Measurements from ENCODE around the gene TMEM220. TPM values are rescaled to one million over a fixed set of nuclear protein-coding genes. Genes with fewer than 3 reads are reported as not detected.

The TMEM220 gene
- total RNA-seq, 4 donors from 2014 or later = 1.4 to 9.5 (median 6.3) TPM

GRCh38 chr17:10727192-10727591, 2.6 kb downstream of the TMEM220 start:
- WGBS, 2 donors = 82 to 86% methylated on average over 4 to 5 of the region's 5 CpGs
- Histone ChIP-seq H3K36me3 (peaks cover 0 to 45% (median 0%) of the 10 kb centered on the region in 3 donors), H3K27me3 (no peaks in the 10 kb centered on the region), H3K4me3 (no peak overlapping the region), H3K4me1 (peaks cover 0 to 28% (median 5%) of the 10 kb centered on the region in 3 donors), H3K27ac (no peak overlapping the region), H3K9me3 (no peaks in the 10 kb centered on the region)
- intact Hi-C loops (cut with DNase I) = no loop called here
- DNase-seq = no peak
- TF ChIP-seq POLR2A (IDR thresholded peaks at IDR 0.05) (no peak), CTCF (IDR thresholded peaks at IDR 0.05) (no peak)

- no peak overlapping the region for H3K4me3 ChIP-seq
- no peaks in the 10 kb centered on the region for H3K9me3 ChIP-seq
- no peak for DNase-seq
- WGBS, 2 donors = 48 to 71% methylated on average over 2 of the region's 2 CpGs
- no peaks in the 10 kb centered on the region for H3K27me3 ChIP-seq
- TF ChIP-seq CTCF (IDR thresholded peaks at IDR 0.05) (no peak), POLR2A (IDR thresholded peaks at IDR 0.05) (no peak)
- intact Hi-C loops (cut with DNase I) = no loop called here
- peaks cover 0 to 23% (median 5%) of the 10 kb centered on the region in 3 donors for H3K4me1 ChIP-seq
- peaks cover 0 to 51% (median 0%) of the 10 kb centered on the region in 3 donors for H3K36me3 ChIP-seq
- no peak overlapping the region for H3K27ac ChIP-seq
These were observed 3.6 kb downstream of the TMEM220 start for GRCh38 chr17:10726196-10726595.

- H3K36me3 ChIP-seq = peaks cover 0 to 60% (median 0%) of the 10 kb centered on the region in 3 donors
- H3K4me1 ChIP-seq = peaks cover 0 to 14% (median 0%) of the 10 kb centered on the region in 3 donors
- H3K27ac ChIP-seq = no peak overlapping the region
- H3K27me3 ChIP-seq = no peaks in the 10 kb centered on the region
- H3K4me3 ChIP-seq = no peak overlapping the region
- 81 to 84% methylated on average over 3 of the region's 3 CpGs for WGBS, 2 donors
- no peaks in the 10 kb centered on the region for H3K9me3 ChIP-seq
- TF ChIP-seq POLR2A (IDR thresholded peaks at IDR 0.05) (no peak), CTCF (IDR thresholded peaks at IDR 0.05) (no peak)
- intact Hi-C loops (cut with DNase I) = no loop called here
- no peak for DNase-seq
These were observed 4.6 kb downstream of the TMEM220 start for GRCh38 chr17:10725262-10725661.

- peaks cover 0 to 61% (median 0%) of the 10 kb centered on the region in 3 donors for H3K36me3 ChIP-seq
- H3K4me3 ChIP-seq = no peak overlapping the region
- TF ChIP-seq CTCF (IDR thresholded peaks at IDR 0.05) = no peak
- TF ChIP-seq POLR2A (IDR thresholded peaks at IDR 0.05) = no peak
- no peaks in the 10 kb centered on the region for H3K9me3 ChIP-seq
- DNase-seq = no peak
- intact Hi-C loops (cut with DNase I) = no loop called here
- H3K27ac ChIP-seq = no peak overlapping the region
- WGBS, 2 donors = 83 to 87% methylated on average over 11 of the region's 11 CpGs
- no peaks in the 10 kb centered on the region for H3K27me3 ChIP-seq
- H3K4me1 ChIP-seq = peaks cover 0 to 12% (median 0%) of the 10 kb centered on the region in 3 donors
These were observed 5.2 kb downstream of the TMEM220 start for GRCh38 chr17:10724546-10725195.

GRCh38 chr17:10718547-10718946, 11.3 kb downstream of the TMEM220 start:
- Histone ChIP-seq H3K27me3 (no peaks in the 10 kb centered on the region), H3K27ac (no peak overlapping the region), H3K36me3 (peaks cover 0 to 57% (median 0%) of the 10 kb centered on the region in 3 donors), H3K9me3 (no peaks in the 10 kb centered on the region), H3K4me1 (no peaks in the 10 kb centered on the region), H3K4me3 (no peak overlapping the region)
- intact Hi-C loops (cut with DNase I) = no loop called here
- TF ChIP-seq CTCF (IDR thresholded peaks at IDR 0.05) = no peak
- TF ChIP-seq POLR2A (IDR thresholded peaks at IDR 0.05) = no peak
- WGBS, 2 donors = 41 to 90% methylated on average over 1 of the region's 1 CpG
- no peak for DNase-seq

Measured in esophagus squamous epithelium (tissue), 5 donors.